ENCODE data around the gene BTF3. TPM values are rescaled to one million over a fixed set of nuclear protein-coding genes. Genes with fewer than 3 reads are reported as not detected.

The BTF3 gene
- total RNA-seq, 1 donor from 2014 or later, result 325 TPM

Other genes starting within 250 kb of the BTF3 start
- 0.54 TPM for gene FOXD1, start 49.7 kb upstream of the BTF3 start, total RNA-seq
- gene ANKRA2, start 67.2 kb downstream of the BTF3 start, total RNA-seq, result 9.6 TPM
- gene UTP15, start 67.3 kb downstream of the BTF3 start, total RNA-seq, result 11.6 TPM
- 1.8 TPM for gene ARHGEF28, start 127.8 kb downstream of the BTF3 start, total RNA-seq

Measured in cardiac septum (tissue), 1 donor.